Thyroid gland (tissue), 4 donors: Measurements from ENCODE around the gene HES4. TPM values are rescaled to one million over a fixed set of nuclear protein-coding genes. Genes with fewer than 3 reads are reported as not detected.
A peak's percentile ranks its signal among the peaks of the same experiment; 100 is the strongest.

Experiments
- DNase-seq, 2 donors: peaks; one replicate each; pipeline ENCODE4 v3.0.0-alpha.2; 2019
- H3K27ac ChIP-seq, 3 donors: fragments of 200-600 bp; sonication (generic); 1 replicate in 2 of 3; 2 replicates in 1 of 3; pipeline ENCODE4 v1.5.1; 2016 to 2019; ENCODE audit warnings: mild to moderate bottlenecking in 1 of 3, moderate library complexity in 1 of 3
- H3K27me3 ChIP-seq: fragments of 200-600 bp; sonication (generic); one replicate; pipeline ENCODE4 v1.5.1; 2019
- H3K36me3 ChIP-seq, 2 donors: fragments of 200-600 bp; sonication (generic); one replicate each; pipeline ENCODE4 v1.5.1; 2016 to 2019
- H3K4me1 ChIP-seq, 2 donors: fragments of 200-600 bp; sonication (generic); one replicate each; pipeline ENCODE4 v1.5.1; 2017 to 2019
- H3K4me3 ChIP-seq, 3 donors: fragments of 200-600 bp; sonication (generic); replicated peaks in 1 of 3; 1 replicate in 2 of 3; 2 replicates in 1 of 3; pipeline ENCODE4 v1.5.1; 2016; ENCODE audit warnings: mild to moderate bottlenecking in 1 of 3
- H3K9me3 ChIP-seq: fragments of 200-600 bp; sonication (generic); one replicate; pipeline ENCODE4 v1.5.1; 2017
- CTCF ChIP-seq, 6 experiments: fragments of 200-600 bp in 3 of 6; fragments of 450-650 bp in 3 of 6; sonication (generic) in 3 of 6; IDR thresholded peaks; one replicate each; pipeline ENCODE4 v1.5.1; 2016 to 2019; ENCODE audit warnings: antibody characterized with exemption in 6 of 6, mild to moderate bottlenecking in 2 of 6, inconsistent platforms in 1 of 6, moderate library complexity in 1 of 6
- POLR2A ChIP-seq, 2 donors: fragments of 450-650 bp; IDR thresholded peaks; one replicate each; pipeline ENCODE4 v1.6.1; 2017; ENCODE audit warnings: antibody characterized with exemption in 2 of 2, mild to moderate bottlenecking in 2 of 2, moderate library complexity in 1 of 2
- WGBS, 2 donors: methylation state at CpG; one replicate each; pipeline ENCODE4 v1.1.5; 2017; 5-methylcytosine and 5-hydroxymethylcytosine counted together
- intact Hi-C: fragments of 100-400 bp; cut with DNase I; formaldehyde crosslinking; loops from one replicate; pipeline ENCODE4 v1.15.1; 2023
- total RNA-seq, 4 donors: library from RNA; depleted of rRNA; stranded (reverse); fragments of >200 nt; gene quantifications; one replicate each; pipeline ENCODE4 v1.2.3, GENCODE V29; 2016

Gene HES4
- total RNA-seq, 4 donors from 2014 or later, result 5.0 to 29.2 (median 18.6) TPM

- H3K27ac ChIP-seq, result no peak overlapping the region
- H3K27me3 ChIP-seq, result no peaks in the 10 kb centered on the region
- TF ChIP-seq POLR2A (IDR thresholded peaks at IDR 0.05) (no peak), CTCF (IDR thresholded peaks at IDR 0.05) (no peak)
- WGBS, 2 donors, result 79 to 82% methylated on average over 13 of the region's 13 CpGs
- no peaks in the 10 kb centered on the region for H3K4me1 ChIP-seq
- no peaks in the 10 kb centered on the region for H3K36me3 ChIP-seq
- intact Hi-C loops, result no loop called here
- H3K4me3 ChIP-seq, result no peak overlapping the region
- H3K9me3 ChIP-seq, result no peaks in the 10 kb centered on the region
- no peak for DNase-seq
These were observed 14.8 kb downstream of the HES4 start for GRCh38 chr1:985126-985525.

- Histone ChIP-seq H3K9me3 (no peaks in the 10 kb centered on the region), H3K36me3 (no peaks in the 10 kb centered on the region), H3K4me1 (no peaks in the 10 kb centered on the region), H3K4me3 (no peak overlapping the region), H3K27ac (no peak overlapping the region), H3K27me3 (no peaks in the 10 kb centered on the region)
- DNase-seq, result no peak
- intact Hi-C loops, result no loop called here
- peak in 1 of 6 experiments; percentile 11 for TF ChIP-seq CTCF (IDR thresholded peaks at IDR 0.05)
- TF ChIP-seq POLR2A (IDR thresholded peaks at IDR 0.05), result no peak
- WGBS, 2 donors, result 53 to 56% methylated on average over 12 of the region's 12 CpGs
These were observed 15.5 kb downstream of the HES4 start for GRCh38 chr1:984476-984814.

GRCh38 chr1:983798-984475, 16.0 kb downstream of the HES4 start:
- TF ChIP-seq POLR2A (IDR thresholded peaks at IDR 0.05) (no peak), CTCF (IDR thresholded peaks at IDR 0.05) (peak; percentile 50 to 98 (median 64))
- Histone ChIP-seq H3K27me3 (no peaks in the 10 kb centered on the region), H3K27ac (no peak overlapping the region), H3K36me3 (no peaks in the 10 kb centered on the region), H3K4me3 (no peak overlapping the region), H3K9me3 (no peaks in the 10 kb centered on the region), H3K4me1 (no peaks in the 10 kb centered on the region)
- peak; percentile 40 for DNase-seq
- 22 to 40% methylated on average over 9 to 22 of the region's 29 CpGs for WGBS, 2 donors
- intact Hi-C loops, result loop anchor here (2.0 kb wide), 1 partner anchor 83 kb away; no protein-coding TSS in a partner anchor

GRCh38 chr1:982765-983436, 17.0 kb downstream of the HES4 start:
- no peak overlapping the region for H3K27ac ChIP-seq
- no peaks in the 10 kb centered on the region for H3K9me3 ChIP-seq
- H3K36me3 ChIP-seq, result no peaks in the 10 kb centered on the region
- intact Hi-C loops, result loop anchor here (2.0 kb wide), 1 partner anchor 84 kb away; no protein-coding TSS in a partner anchor
- DNase-seq, result no peak
- H3K4me1 ChIP-seq, result no peaks in the 10 kb centered on the region
- no peak for TF ChIP-seq POLR2A (IDR thresholded peaks at IDR 0.05)
- no peak for TF ChIP-seq CTCF (IDR thresholded peaks at IDR 0.05)
- 78 to 83% methylated on average over 24 to 43 of the region's 43 CpGs for WGBS, 2 donors
- no peak overlapping the region for H3K4me3 ChIP-seq
- no peaks in the 10 kb centered on the region for H3K27me3 ChIP-seq

GRCh38 chr1:981955-982558, 17.8 kb downstream of the HES4 start, which contains the start of gene PERM1:
Gene PERM1, minus strand, starts transcription at chr1:982093. Its CDS starts 1,064 bp downstream, at chr1:981029.
- H3K36me3 ChIP-seq, result no peaks in the 10 kb centered on the region
- WGBS, 2 donors, result 60 to 64% methylated on average over 15 to 24 of the region's 28 CpGs
- TF ChIP-seq CTCF (IDR thresholded peaks at IDR 0.05) (no peak), POLR2A (IDR thresholded peaks at IDR 0.05) (no peak)
- H3K4me3 ChIP-seq, result no peak within 1 kb of the TSS
- no peaks in the 10 kb centered on the region for H3K9me3 ChIP-seq
- DNase-seq, result no peak
- intact Hi-C loops, result loop anchor here (2.0 kb wide), 1 partner anchor 85 kb away; no protein-coding TSS in a partner anchor
- H3K4me1 ChIP-seq, result no peaks in the 10 kb centered on the region
- H3K27ac ChIP-seq, result no peak within 1 kb of the TSS
- no peaks in the 10 kb centered on the region for H3K27me3 ChIP-seq
